Measurements from ENCODE around the gene RRAS2.
A peak's percentile ranks its signal among the peaks of the same experiment; 100 is the strongest.

Gene RRAS2

GRCh38 chr11:14261066-14261465 lies 97.9 kb downstream of the RRAS2 start:
- no peak overlapping the region for H3K4me3 ChIP-seq (ENCODE audit: low read length)
- DNase-seq (ENCODE audit: low read depth): no peak
- no peak for TF ChIP-seq CTCF (conservative IDR thresholded peaks at IDR 0.05; ENCODE audit: low read depth, low read length)

- no peak for DNase-seq (ENCODE audit: low read depth)
- no peak overlapping the region for H3K4me3 ChIP-seq (ENCODE audit: low read length)
- no peak for TF ChIP-seq CTCF (conservative IDR thresholded peaks at IDR 0.05; ENCODE audit: low read depth, low read length)
Measured at GRCh38 chr11:14259878-14260277, 99.1 kb downstream of the RRAS2 start.

- no peak overlapping the region for H3K4me3 ChIP-seq (ENCODE audit: low read length)
- no peak for DNase-seq (ENCODE audit: low read depth)
- TF ChIP-seq CTCF (conservative IDR thresholded peaks at IDR 0.05; ENCODE audit: low read depth, low read length): no peak
Measured at GRCh38 chr11:14259186-14259784, 99.7 kb downstream of the RRAS2 start.

- no peak overlapping the region for H3K4me3 ChIP-seq (ENCODE audit: low read length)
- no peak for TF ChIP-seq CTCF (conservative IDR thresholded peaks at IDR 0.05; ENCODE audit: low read depth, low read length)
- peak; percentile 21 for DNase-seq (ENCODE audit: low read depth)
Measured at GRCh38 chr11:14258221-14258935, 100.6 kb downstream of the RRAS2 start.

GRCh38 chr11:14255238-14255534 lies 103.8 kb downstream of the RRAS2 start:
- TF ChIP-seq CTCF (conservative IDR thresholded peaks at IDR 0.05; ENCODE audit: low read depth, low read length): no peak
- no peak overlapping the region for H3K4me3 ChIP-seq (ENCODE audit: low read length)
- DNase-seq (ENCODE audit: low read depth): no peak

GRCh38 chr11:14254533-14255237 lies 104.3 kb downstream of the RRAS2 start:
- no peak overlapping the region for H3K4me3 ChIP-seq (ENCODE audit: low read length)
- TF ChIP-seq CTCF (conservative IDR thresholded peaks at IDR 0.05; ENCODE audit: low read depth, low read length): no peak
- no peak for DNase-seq (ENCODE audit: low read depth)

GRCh38 chr11:14253840-14254239 lies 105.1 kb downstream of the RRAS2 start:
- TF ChIP-seq CTCF (conservative IDR thresholded peaks at IDR 0.05; ENCODE audit: low read depth, low read length): no peak
- no peak overlapping the region for H3K4me3 ChIP-seq (ENCODE audit: low read length)
- DNase-seq (ENCODE audit: low read depth): no peak
